Smooth muscle cell (in vitro differentiated cells): Measurements from ENCODE around the gene TAS2R40. TPM values are rescaled to one million over a fixed set of nuclear protein-coding genes. Genes with fewer than 3 reads are reported as not detected.

Source experiments
- DNase-seq: peaks from one replicate; lab custom pipeline; 2025; ENCODE audit not compliant: unreplicated experiment; lab: John Stamatoyannopoulos, UW
- H2AFZ ChIP-seq: fragments of 200-600 bp; sonication (generic); 2 replicates; pipeline ENCODE4 v1.6.0; 2016; ENCODE audit warnings: antibody characterized with exemption, low read depth, mild to moderate bottlenecking
- H3F3A ChIP-seq: fragments of 200-600 bp; sonication (generic); 2 replicates; pipeline ENCODE4 v1.6.0; 2017; ENCODE audit warnings: antibody characterized with exemption, low read depth
- H3K27ac ChIP-seq: fragments of 200-600 bp; sonication (generic); 2 replicates; pipeline ENCODE4 v1.5.1; 2016; ENCODE audit warnings: low read depth, mild to moderate bottlenecking
- H3K27me3 ChIP-seq: fragments of 200-600 bp; sonication (generic); 2 replicates; pipeline ENCODE4 v1.6.1; 2016; ENCODE audit warnings: low read depth, mild to moderate bottlenecking
- H3K36me3 ChIP-seq: fragments of 200-600 bp; sonication (generic); 2 replicates; pipeline ENCODE4 v1.5.1; 2016; ENCODE audit warnings: low read depth
- H3K4me1 ChIP-seq: fragments of 200-600 bp; sonication (generic); 2 replicates; pipeline ENCODE4 v1.5.1; 2016; ENCODE audit warnings: low read depth
- H3K4me2 ChIP-seq: fragments of 200-600 bp; sonication (generic); 2 replicates; pipeline ENCODE4 v1.6.0; 2016; ENCODE audit warnings: mild to moderate bottlenecking
- H3K4me3 ChIP-seq: fragments of 200-600 bp; sonication (generic); 2 replicates; pipeline ENCODE4 v1.5.1; 2016; ENCODE audit warnings: mild to moderate bottlenecking
- H3K79me2 ChIP-seq: fragments of 200-600 bp; sonication (generic); 2 replicates; pipeline ENCODE4 v1.6.0; 2016; ENCODE audit warnings: low read depth, mild to moderate bottlenecking
- H3K9ac ChIP-seq: fragments of 200-600 bp; sonication (generic); 2 replicates; pipeline ENCODE4 v1.6.0; 2016; ENCODE audit warnings: low read depth
- H3K9me3 ChIP-seq: fragments of 200-600 bp; sonication (generic); replicated peaks from 2 replicates; pipeline ENCODE4 v1.5.1; 2016; ENCODE audit warnings: low read depth
- H4K20me1 ChIP-seq: fragments of 200-600 bp; sonication (generic); 2 replicates; pipeline ENCODE4 v1.6.0; 2016; ENCODE audit warnings: low read depth
- CTCF ChIP-seq: fragments of 200-600 bp; sonication (generic); IDR thresholded peaks from 2 replicates; pipeline ENCODE4 v1.5.1; 2017; ENCODE audit warnings: borderline replicate concordance, mild to moderate bottlenecking, antibody characterized with exemption; ENCODE audit not compliant: insufficient read depth, poor library complexity, severe bottlenecking
- WGBS: methylation state at CpG from one replicate; pipeline ENCODE4 v1.1.7; 2016; ENCODE audit warnings: low lambda C conversion rate; 5-methylcytosine and 5-hydroxymethylcytosine counted together
- polyA plus RNA-seq: library from polyadenylated mRNA; unstranded; fragments of >200 nt; fragmentation: Nextera tagmentation; extraction: Ambion mirVana; gene quantifications from 2 replicates; pipeline ENCODE4 v1.2.1, GENCODE V29; 2016
- total RNA-seq: library from RNA; depleted of rRNA; stranded (reverse); fragments of >200 nt; gene quantifications from 2 replicates; pipeline ENCODE4 v1.2.3, GENCODE V29; 2014

The TAS2R40 gene
- total and polyA plus RNA-seq, 2 experiments from 2014 or later = not detected

DNA sequence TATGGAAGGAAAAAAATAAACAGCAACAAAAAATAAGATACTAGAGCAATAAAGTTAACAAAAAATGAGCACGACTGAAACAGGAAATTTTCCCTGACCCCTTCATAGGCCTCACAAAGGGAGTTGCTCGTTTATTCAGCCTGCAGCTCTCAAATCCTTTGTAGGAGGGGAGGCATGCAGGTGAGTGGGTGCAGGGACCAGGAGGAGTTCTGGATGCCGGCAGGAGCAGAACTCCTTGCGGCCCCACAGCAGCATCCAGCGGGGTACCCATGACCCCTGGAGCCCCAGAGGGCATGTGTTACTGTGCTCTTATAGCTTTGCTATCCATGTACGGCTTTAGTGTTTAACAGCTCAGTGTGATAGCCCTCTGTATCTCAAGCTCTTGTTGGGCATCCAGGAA, 32.8 kb upstream of the TAS2R40 start:
- Histone ChIP-seq H3K27ac (no peak overlapping the region), H3K9me3 (no peaks in the 10 kb centered on the region), H2AFZ (no peak overlapping the region), H3K36me3 (no peaks in the 10 kb centered on the region), H3K4me3 (no peak overlapping the region), H3F3A (no peaks in the 10 kb centered on the region), H3K79me2 (no peaks in the 10 kb centered on the region), H3K9ac (no peak overlapping the region), H3K4me1 (no peaks in the 10 kb centered on the region), H4K20me1 (no peaks in the 10 kb centered on the region), H3K27me3 (no peaks in the 10 kb centered on the region), H3K4me2 (no peak overlapping the region)
- no peak for TF ChIP-seq CTCF
- DNase-seq = no peak
- 76% methylated on average over 6 of the region's 6 CpGs for WGBS

DNA sequence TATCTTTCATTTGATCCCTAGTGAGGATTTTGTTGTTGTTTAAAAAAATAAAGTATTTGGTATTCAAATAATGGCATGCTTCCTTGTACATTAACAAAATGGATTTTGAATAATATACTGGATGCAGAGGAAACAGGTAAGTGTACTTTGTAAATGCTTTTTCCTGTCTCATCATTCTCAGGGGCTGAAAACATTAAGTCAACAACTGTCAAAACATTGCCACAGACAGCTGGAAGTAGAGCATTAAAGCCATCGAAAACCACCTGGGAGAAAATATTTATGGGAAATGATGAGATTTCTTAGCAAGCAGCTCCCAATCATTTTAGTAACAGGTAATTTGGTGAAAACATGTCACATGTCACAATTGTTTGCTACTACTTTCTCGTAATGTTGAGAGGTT, 28.0 kb upstream of the TAS2R40 start:
- no peaks in the 10 kb centered on the region for H3K36me3 ChIP-seq
- no peak for TF ChIP-seq CTCF
- H3K4me2 ChIP-seq = no peak overlapping the region
- H3K27me3 ChIP-seq = no peaks in the 10 kb centered on the region
- H3K4me3 ChIP-seq = no peak overlapping the region
- no peak overlapping the region for H3K9ac ChIP-seq
- H3F3A ChIP-seq = no peaks in the 10 kb centered on the region
- DNase-seq = no peak
- WGBS = 88% methylated on average over 2 of the region's 2 CpGs
- no peak overlapping the region for H2AFZ ChIP-seq
- H3K9me3 ChIP-seq = no peaks in the 10 kb centered on the region
- H3K4me1 ChIP-seq = no peaks in the 10 kb centered on the region
- H4K20me1 ChIP-seq = no peaks in the 10 kb centered on the region
- H3K27ac ChIP-seq = no peak overlapping the region
- H3K79me2 ChIP-seq = no peaks in the 10 kb centered on the region

- Histone ChIP-seq H3K4me1 (no peaks in the 10 kb centered on the region), H3K36me3 (no peaks in the 10 kb centered on the region), H3K9ac (no peak overlapping the region), H3K27me3 (no peaks in the 10 kb centered on the region), H3K4me2 (no peak overlapping the region), H3K4me3 (no peak overlapping the region), H4K20me1 (no peaks in the 10 kb centered on the region), H3F3A (no peaks in the 10 kb centered on the region), H3K27ac (no peak overlapping the region), H3K79me2 (no peaks in the 10 kb centered on the region), H2AFZ (no peak overlapping the region), H3K9me3 (no peaks in the 10 kb centered on the region)
- 85% methylated on average over 4 of the region's 4 CpGs for WGBS
- no peak for DNase-seq
- no peak for TF ChIP-seq CTCF
Observed at GRCh38 chr7:143199040-143199439, 22.8 kb upstream of the TAS2R40 start.

DNA sequence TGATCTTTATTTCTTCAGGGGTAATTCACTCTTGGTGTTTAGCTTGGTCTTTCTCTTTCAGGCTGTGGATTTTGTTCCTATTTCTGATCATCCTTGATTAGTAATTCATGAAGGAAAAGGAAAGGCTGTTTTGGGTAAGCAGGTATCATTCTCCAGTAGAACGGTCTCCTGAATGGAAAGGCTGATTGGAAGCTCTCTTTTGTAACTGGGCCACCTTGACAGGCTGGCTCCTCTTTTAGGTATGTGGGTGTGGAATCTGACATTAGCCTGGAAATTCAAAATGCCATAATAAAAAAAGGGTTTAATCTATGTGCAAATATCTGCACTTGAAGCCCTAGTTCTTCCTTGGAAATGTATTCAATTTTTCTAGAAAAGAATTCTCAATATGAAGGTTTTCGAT, 19.7 kb upstream of the TAS2R40 start:
- Histone ChIP-seq H3K4me1 (no peaks in the 10 kb centered on the region), H2AFZ (no peak overlapping the region), H4K20me1 (no peaks in the 10 kb centered on the region), H3K4me2 (no peak overlapping the region), H3K9ac (no peak overlapping the region), H3K27ac (no peak overlapping the region), H3K79me2 (no peaks in the 10 kb centered on the region), H3K36me3 (no peaks in the 10 kb centered on the region), H3F3A (no peaks in the 10 kb centered on the region), H3K27me3 (no peaks in the 10 kb centered on the region), H3K4me3 (no peak overlapping the region), H3K9me3 (no peaks in the 10 kb centered on the region)
- 97% methylated on average over 2 of the region's 2 CpGs for WGBS
- DNase-seq = no peak
- no peak for TF ChIP-seq CTCF
